ENCODE data around the gene VAPB.

The VAPB gene

DNA sequence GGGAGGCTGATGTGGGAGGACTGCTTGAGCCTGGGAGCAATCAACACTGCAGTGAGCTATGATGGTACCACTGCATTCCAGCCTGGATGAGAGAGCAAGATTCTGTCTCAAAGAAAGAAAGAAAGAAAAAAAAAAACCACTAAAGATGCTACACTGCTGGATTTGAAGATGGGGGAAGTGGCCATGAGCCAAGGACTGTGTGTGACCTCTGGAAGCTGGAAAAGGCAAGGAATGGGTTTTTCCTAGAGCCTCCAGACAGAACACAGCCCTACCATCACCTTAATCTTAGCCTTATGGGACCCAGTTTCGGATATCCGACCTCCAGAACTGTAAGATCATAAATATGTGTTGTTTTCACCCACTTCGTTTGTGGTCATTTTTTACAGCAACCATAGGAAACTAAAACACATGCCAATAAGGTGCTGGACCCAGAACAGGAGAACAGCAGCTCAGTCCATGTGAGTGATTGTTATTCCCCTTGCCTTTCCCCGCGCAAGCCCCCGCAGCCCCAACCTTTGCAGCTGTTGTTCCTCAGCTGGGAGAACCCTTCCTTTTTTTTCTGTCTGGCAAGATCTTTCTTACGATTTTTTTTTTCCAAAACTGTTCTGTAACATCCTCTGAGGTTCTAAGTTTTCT is 11.1 kb upstream of the VAPB start:
- no peak for DNase-seq (ENCODE audit: low read depth in 2 of 2)

- no peak for DNase-seq (ENCODE audit: low read depth in 2 of 2)
Measured at GRCh38 chr20:58378704-58379103, 10.3 kb upstream of the VAPB start.

DNA sequence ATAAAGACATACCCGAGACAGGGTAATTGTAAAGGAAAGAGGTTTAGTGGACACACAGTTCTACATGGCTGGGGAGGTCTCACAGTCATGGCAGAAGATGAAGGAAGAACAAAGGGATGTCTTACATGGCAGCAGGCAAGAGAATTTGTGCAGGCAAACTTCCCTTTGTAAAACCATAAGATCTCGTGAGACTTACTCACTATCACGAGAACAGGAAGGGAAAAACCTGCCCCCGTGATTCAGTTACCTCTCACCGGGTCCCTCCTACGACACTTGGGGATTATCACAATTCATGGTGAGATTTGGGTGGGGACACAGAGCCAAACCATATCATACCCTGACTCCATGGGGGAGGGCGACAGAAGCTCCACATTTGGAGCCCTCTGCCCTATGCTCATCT is 7.4 kb upstream of the VAPB start:
- no peak for DNase-seq (ENCODE audit: low read depth in 2 of 2)

DNA sequence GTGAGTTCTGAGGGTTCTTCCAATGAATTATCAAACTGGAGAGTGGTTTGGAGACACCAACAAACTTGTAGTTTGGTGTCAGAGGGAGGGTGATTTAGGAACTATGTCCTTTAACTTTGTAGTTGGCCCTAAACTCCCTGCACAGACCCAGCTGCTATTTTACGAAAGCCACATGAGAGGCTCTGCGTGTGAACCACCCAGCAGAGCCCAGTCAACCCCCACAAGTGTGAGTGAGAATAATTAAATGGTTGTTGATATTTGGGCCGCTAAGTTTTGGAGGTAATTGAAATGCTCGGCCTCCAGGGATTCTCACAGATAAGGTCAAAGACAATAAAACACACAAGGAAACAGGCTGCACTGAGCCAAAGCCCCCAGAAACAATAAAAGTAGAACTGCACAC is 6.9 kb upstream of the VAPB start:
- DNase-seq (ENCODE audit: low read depth in 2 of 2) = no peak

- DNase-seq (ENCODE audit: low read depth in 2 of 2) = no peak
Measured at GRCh38 chr20:58384821-58385220, 4.2 kb upstream of the VAPB start.

DNA sequence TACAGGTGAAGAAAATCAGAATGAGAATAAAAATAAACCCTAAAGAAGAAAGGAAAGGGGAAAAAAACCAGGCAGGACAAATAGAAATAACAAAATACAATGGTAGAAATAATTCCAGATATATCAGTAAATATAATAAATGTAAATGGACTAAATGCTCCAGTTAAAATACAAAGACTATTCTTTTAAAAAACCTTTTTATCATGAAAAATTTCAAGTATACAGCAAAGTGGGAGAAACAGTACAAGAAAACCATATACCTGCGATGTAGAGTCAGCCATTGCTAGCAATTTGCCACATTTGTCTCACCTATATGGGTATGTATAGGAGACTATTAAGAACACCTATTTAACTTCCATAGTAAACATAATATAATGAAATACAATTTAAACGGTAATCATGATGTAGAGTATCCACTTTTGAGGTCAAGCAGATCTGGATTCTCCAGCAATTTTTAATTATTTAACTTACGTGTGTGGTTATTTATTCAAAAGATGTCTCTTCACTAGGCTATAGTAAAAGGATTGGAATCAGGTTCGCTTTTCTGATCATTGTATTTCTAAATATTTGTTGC is 914 bp upstream of the VAPB start:
- DNase-seq (ENCODE audit: low read depth in 2 of 2) = no peak

DNA sequence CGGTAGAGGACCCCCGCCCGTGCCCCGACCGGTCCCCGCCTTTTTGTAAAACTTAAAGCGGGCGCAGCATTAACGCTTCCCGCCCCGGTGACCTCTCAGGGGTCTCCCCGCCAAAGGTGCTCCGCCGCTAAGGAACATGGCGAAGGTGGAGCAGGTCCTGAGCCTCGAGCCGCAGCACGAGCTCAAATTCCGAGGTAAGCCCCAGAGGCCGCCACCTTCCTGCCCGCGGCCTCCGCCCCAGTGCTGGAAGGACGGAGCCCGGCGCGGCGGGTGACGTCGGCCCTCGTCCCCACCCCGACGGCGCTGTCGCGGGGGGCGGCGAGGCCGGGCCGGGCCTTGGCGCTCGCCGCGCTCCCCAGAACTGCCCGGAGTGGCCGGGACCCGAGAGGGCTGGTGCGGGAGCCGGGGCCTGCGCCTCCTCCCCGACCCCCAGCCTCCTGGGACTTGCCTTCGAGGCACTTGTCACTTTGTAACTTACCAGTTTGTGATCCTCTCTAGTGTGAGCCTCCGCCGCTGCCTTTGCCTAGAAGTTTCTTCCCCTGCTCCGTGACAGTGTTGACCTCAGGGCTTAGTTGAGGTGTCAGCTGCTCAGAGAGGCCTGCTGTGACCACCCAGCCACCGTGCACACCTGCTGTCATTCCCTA is 417 bp downstream of the VAPB start:
- peak in 1 of 2 donors; percentile 21 for DNase-seq (ENCODE audit: low read depth in 2 of 2)

GRCh38 chr20:58389968-58390658 is 1.1 kb downstream of the VAPB start:
- no peak for DNase-seq (ENCODE audit: low read depth in 2 of 2)

DNA sequence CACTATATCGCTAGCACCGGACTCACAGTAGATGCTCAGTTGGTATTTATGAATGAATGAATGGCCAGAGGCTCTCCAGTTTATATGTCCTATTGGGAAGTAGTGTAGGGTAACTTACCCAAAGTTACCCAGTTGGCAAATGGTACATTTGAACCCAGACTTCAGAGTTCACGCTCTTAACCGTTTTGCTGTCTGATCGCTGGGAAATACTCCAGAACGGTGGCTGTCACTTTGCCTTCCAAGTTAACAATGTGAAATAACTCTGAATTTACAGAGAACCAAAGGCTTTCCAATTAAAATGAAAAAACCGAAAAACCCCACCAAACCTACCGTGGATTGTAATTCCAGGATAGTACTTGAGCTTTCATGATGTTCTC is 1.6 kb downstream of the VAPB start:
- no peak for DNase-seq (ENCODE audit: low read depth in 2 of 2)

DNA sequence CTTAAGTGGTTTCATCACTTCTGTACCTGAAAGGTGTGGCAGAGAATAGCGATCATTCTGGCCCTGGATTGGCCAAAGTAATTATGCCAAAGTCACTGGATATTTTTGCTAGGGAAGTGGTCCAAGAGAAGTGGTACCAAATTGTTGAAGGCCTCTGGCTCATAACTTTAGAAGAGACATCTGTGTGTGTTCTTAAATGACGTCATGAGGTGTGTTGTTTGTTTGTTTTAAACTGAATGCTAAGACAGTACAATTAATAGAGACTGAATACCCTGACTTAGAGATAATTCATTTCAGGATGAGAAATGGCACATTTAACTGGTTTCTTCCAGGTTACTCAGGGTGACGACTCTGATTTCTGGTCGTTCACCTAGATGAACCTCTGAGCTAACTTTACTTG is 3.3 kb downstream of the VAPB start:
- DNase-seq (ENCODE audit: low read depth in 2 of 2) = no peak

DNA sequence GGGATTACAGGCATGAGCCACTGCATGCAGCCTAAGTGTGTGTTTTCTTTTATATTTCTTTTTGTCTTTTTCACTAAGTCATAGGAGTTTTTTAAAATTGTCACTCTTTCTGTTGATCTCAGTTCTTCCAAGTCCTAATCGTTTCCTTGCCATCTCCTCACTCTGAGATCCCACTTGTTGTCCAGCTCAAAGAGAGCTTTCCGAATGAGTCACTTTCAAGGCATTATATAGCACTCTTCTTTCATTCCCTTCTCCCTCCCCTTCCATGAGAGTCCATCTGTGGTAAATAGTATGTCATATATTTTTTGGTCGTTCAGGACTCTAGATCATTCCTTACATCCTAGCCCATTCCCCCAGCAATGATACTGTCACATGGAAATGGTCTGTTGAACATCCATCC is 4.3 kb downstream of the VAPB start:
- DNase-seq (ENCODE audit: low read depth in 2 of 2) = no peak

GRCh38 chr20:58394801-58395200 is 5.8 kb downstream of the VAPB start:
- DNase-seq (ENCODE audit: low read depth in 2 of 2) = no peak

DNA sequence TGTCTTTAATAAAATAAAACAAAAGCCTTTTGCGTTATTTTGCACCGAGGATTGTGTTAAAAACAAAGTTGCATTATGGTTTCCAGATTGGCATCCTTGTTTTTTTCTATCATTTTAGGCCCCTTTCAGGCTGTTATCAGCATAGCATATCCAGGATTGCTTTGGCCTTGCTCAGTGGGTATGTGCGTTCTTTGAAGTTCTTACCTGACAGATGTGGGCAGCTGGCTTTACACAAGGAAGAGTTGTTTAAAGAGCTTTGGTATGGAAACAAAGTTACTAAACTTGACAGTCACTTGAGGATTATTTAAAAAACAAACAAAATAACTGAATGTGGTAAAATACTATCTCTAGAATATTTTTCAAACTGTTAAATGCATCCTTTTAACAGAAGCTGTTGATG is 6.6 kb downstream of the VAPB start:
- DNase-seq (ENCODE audit: low read depth in 2 of 2) = no peak

- DNase-seq (ENCODE audit: low read depth in 2 of 2) = no peak
Measured at GRCh38 chr20:58397429-58397828, 8.4 kb downstream of the VAPB start.

- DNase-seq (ENCODE audit: low read depth in 2 of 2) = no peak
Measured at GRCh38 chr20:58398254-58398653, 9.2 kb downstream of the VAPB start.

DNA sequence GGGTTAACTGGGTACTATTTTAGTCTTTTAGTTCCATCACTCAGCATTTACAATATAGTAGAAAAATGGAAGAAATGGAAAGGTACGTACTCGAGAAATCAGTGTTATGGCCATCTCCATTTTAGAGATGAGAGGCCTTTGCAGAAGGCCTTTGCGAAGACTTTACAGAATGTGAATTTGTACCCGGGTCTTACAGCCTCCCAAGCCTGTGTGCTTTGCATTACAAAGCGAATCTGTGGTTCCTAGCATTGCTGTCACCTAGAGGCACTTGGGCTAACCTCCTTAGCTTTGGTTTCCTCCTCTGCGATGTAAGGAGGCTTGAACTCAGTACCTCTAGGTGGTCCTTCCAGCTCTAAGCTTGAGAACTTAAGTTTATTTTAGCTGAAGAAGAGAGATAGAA is 10.9 kb downstream of the VAPB start:
- no peak for DNase-seq (ENCODE audit: low read depth in 2 of 2)

DNA sequence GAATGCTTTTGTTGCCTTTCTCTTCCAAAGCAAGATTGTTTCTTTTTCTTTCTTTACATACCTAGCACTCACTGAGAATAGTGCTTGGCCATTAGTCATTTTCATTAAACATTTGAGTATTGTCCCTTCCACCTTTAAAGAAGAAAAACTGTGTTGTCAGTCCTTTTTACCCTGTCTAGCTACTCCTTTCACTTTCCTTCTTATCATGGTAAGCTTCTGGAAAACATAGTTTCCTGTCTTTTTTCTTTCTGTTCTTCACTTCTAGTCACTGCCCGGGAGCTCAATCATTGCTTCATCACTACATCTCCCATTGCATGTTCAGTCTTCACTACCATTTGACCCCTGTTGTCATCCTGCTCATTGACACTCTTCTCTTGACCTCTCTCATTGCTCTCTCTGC is 12.1 kb downstream of the VAPB start:
- no peak for DNase-seq (ENCODE audit: low read depth in 2 of 2)

DNA sequence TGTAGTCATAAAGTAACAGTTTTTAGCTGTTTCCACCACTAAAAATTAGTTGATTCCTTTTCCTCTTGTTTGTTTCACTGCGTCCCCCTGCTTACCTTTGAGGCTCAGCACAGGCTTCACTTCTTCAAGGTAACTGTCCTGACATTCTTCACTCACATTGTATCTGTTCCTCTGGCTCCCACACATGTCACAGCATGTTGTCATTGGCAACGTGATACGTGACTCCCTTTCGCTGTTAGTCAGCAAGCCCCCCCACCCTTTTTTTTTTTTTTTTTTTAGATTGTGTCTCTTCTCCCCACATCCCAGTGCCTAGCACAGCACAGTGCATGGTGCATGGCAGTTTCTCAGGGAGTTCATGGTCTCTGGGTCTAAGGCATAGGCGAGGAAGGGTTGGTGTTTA is 13.3 kb downstream of the VAPB start:
- no peak for DNase-seq (ENCODE audit: low read depth in 2 of 2)

GRCh38 chr20:58402827-58403226 is 13.8 kb downstream of the VAPB start:
- no peak for DNase-seq (ENCODE audit: low read depth in 2 of 2)

DNA sequence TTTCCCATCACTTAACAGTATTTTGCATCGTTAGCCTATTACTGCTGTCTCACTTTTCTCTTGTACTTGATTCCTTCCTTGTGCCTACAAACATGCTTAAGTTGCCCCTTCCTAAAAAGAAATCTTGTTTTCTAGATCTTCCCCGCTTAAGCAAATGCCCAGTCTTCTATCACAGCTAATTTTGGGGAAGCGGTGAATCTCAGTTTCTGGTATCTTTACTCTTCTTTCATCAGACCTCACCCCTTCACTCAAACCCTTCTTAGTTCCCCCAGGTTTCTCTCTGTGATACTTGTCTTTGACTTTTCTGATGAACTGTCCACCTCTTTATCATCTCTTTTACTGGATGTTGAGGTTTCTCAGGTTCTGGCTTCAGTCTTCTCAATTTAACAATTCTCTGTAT is 14.2 kb downstream of the VAPB start:
- no peak for DNase-seq (ENCODE audit: low read depth in 2 of 2)

- no peak for DNase-seq (ENCODE audit: low read depth in 2 of 2)
Measured at GRCh38 chr20:58405504-58406291, 16.7 kb downstream of the VAPB start.

- no peak for DNase-seq (ENCODE audit: low read depth in 2 of 2)
Measured at GRCh38 chr20:58406422-58407001, 17.5 kb downstream of the VAPB start.

Data from stimulated activated CD4-positive, alpha-beta T cell treated with anti-CD3 and anti-CD28 coated beads, Interleukin-4, amount 100 ng/mL, for 48 hours (primary cell).